Glomerular visceral epithelial cell (primary cell): Measurements from ENCODE around the gene CDC37.

ENCODE experiments used
- DNase-seq: peaks from one replicate; pipeline ENCODE4 v3.0.0-alpha.2; 2016; ENCODE audit errors: extremely low spot score

The CDC37 gene

DNA sequence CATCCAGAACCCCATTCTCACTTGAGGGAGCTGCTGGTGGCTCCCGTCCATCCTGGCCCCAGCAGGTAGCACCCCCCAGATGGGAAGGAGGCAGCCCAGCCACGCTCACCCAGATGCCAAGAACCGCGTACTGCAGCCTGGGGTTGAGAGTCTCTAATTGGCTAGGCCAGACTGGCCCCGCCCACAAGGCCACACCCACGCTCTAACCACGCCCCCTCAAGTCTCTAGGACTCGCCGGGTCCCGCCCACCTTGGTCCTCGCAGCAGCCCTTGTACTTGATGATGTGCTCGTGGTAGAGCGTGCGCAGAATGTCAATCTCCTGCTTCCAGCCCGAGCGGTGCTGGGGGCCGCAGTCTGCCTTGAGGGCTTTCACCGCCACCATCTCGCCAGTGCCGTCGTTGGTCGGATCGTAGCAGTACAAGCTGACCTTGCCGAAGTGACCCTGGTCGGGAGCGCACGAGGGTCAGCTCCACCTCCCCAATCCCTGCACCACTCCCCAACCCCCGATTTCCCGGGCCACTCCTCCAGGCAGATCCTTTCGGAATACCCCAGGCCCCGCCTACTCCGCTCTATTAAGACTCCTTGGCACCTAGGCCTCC is 49.5 kb downstream of the CDC37 start:
- DNase-seq, result peak; percentile 19

GRCh38 chr19:10352764-10353671 is 50.3 kb downstream of the CDC37 start:
- DNase-seq, result no peak

- DNase-seq, result no peak
Measured at GRCh38 chr19:10346509-10346908, 56.8 kb downstream of the CDC37 start.

DNA sequence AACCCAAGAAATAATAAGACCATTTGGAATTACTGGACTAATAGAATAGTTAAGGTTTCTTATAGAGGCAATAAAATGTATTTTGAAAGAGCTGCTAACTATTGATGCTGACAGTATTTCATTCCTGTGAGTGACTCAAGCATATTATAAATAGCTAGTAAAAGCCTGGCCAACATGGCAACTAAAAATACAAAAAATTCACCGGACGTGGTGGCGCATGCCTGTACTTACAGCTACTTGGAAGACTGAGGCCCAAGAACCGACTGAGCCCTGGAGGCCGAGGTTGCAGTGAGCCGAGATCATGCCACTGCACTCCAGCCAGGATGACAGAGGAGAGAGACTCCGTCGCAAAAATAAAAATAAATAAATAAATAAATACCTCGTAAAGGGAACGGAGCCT is 58.6 kb downstream of the CDC37 start:
- DNase-seq, result no peak

GRCh38 chr19:10343495-10343894 is 59.8 kb downstream of the CDC37 start:
- no peak for DNase-seq
